GM12891 (cell line): Measurements from ENCODE around the gene RGCC.

Experiments
- DNase-seq: peaks from one replicate; pipeline ENCODE4 v3.0.0; 2011; ENCODE audit warnings: low spot score; ENCODE audit not compliant: insufficient read length
- FAIRE-seq: peaks from 2 replicates; lab custom pipeline; 2011; peaks lifted over from hg19 to GRCh38; lab: Jason Lieb, UNC
- PAX5 ChIP-seq: IDR thresholded peaks from 2 replicates; pipeline ENCODE4 v1.6.1; 2011; ENCODE audit warnings: low read length, moderate library complexity, mild to moderate bottlenecking; ENCODE audit not compliant: insufficient read depth, severe bottlenecking
- POLR2A ChIP-seq: IDR thresholded peaks from 2 replicates; pipeline ENCODE4 v1.6.1; 2011; ENCODE audit warnings: low read depth, low read length, control low read depth
- POLR2AphosphoS5 ChIP-seq: IDR thresholded peaks from 2 replicates; pipeline ENCODE4 v1.6.1; 2011; ENCODE audit warnings: low read depth, low read length, control low read depth
- POU2F2 ChIP-seq: IDR thresholded peaks from 2 replicates; pipeline ENCODE4 v1.6.1; 2011; ENCODE audit warnings: low read depth, mild to moderate bottlenecking, control low read depth, low read length, moderate library complexity
- SPI1 ChIP-seq: IDR thresholded peaks from 2 replicates; pipeline ENCODE4 v1.6.1; 2011; ENCODE audit warnings: low read depth, low read length, control low read depth
- TAF1 ChIP-seq: IDR thresholded peaks from 2 replicates; pipeline ENCODE4 v1.6.1; 2011; ENCODE audit warnings: low read depth, low read length, control low read depth

RGCC gene

GRCh38 chr13:41514853-41515395, 57.6 kb downstream of the RGCC start:
- TF ChIP-seq SPI1 (no peak), POU2F2 (no peak), PAX5 (no peak)
- DNase-seq (no peak), FAIRE-seq (no peak)

- DNase-seq (no peak), FAIRE-seq (no peak)
- TF ChIP-seq POLR2A = no peak
- TF ChIP-seq POLR2AphosphoS5 = no peak
- no peak for TF ChIP-seq TAF1
- no peak for TF ChIP-seq SPI1
- TF ChIP-seq POU2F2 = no peak
- no peak for TF ChIP-seq PAX5
Measured at GRCh38 chr13:41515491-41516139, 58.3 kb downstream of the RGCC start.

GRCh38 chr13:41516166-41516565, 58.8 kb downstream of the RGCC start:
- no peak for FAIRE-seq
- TF ChIP-seq SPI1 (no peak), POU2F2 (no peak), POLR2A (no peak), TAF1 (no peak), POLR2AphosphoS5 (no peak), PAX5 (no peak)

GRCh38 chr13:41516760-41517159, 59.4 kb downstream of the RGCC start:
- DNase-seq = no peak
- no peak for TF ChIP-seq PAX5
- FAIRE-seq = no peak

More at GRCh38 chr13:41516166-41516565, 58.8 kb downstream of the RGCC start:
- DNase-seq = no peak

- FAIRE-seq (no peak), DNase-seq (no peak)
- TF ChIP-seq TAF1 (no peak), PAX5 (no peak), POLR2A (no peak), POLR2AphosphoS5 (no peak), POU2F2 (no peak), SPI1 (no peak)
Measured at GRCh38 chr13:41520016-41520659, 62.8 kb downstream of the RGCC start.
